ENCODE measurements around the gene SYCE3. TPM values are rescaled to one million over a fixed set of nuclear protein-coding genes. Genes with fewer than 3 reads are reported as not detected.

SYCE3 gene
- polyA plus RNA-seq, 4 donors = 0.42 TPM; not detected in 3

DNA sequence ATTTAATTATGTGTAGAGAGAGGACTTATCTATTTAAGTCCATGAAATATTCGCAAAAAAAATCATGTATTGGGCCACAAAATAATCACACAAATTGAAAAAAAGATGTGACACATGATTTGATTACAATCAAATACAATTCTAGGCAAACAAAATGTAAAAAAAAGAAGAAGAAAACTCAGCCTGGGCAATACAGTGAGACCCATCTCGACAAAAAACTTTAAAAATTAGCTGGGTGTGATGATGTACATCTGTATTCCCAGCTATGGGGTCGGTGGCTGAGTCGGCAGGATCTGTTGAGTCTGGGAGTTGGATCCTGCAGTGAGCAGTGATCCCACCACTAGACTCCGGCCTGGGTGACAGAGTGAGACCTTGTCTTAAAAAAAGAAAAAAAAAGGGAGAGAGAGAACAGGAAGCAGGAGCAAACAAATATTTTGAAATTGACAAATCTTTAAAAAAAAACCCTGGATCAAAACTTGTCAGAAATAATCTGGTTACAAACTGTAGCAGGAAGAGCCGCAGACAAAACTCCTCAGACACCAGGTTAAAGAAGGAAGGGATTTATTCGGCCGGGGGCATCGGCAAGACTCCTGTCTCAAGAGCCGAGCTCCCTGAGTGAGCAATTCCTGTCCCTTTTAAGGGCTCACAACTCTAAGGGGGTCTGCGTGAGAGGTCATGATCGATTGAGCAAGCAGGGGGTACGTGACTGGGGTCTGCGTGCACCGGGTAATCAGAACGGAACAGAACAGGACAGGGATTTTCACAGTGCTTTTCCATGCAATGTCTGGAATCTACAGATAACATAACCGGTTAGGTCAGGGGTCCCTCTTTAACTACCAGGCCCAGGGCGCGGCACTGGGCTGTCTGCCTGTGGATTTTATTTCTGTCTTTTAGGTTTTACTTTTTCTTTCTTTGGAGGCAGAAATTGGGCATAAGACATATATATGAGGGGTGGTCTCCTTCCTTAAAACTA lies 29.6 kb downstream of the SYCE3 start:
- DNase-seq (ENCODE audit: low read depth in 4 of 4, low spot score in 3 of 4) = no peak

DNA sequence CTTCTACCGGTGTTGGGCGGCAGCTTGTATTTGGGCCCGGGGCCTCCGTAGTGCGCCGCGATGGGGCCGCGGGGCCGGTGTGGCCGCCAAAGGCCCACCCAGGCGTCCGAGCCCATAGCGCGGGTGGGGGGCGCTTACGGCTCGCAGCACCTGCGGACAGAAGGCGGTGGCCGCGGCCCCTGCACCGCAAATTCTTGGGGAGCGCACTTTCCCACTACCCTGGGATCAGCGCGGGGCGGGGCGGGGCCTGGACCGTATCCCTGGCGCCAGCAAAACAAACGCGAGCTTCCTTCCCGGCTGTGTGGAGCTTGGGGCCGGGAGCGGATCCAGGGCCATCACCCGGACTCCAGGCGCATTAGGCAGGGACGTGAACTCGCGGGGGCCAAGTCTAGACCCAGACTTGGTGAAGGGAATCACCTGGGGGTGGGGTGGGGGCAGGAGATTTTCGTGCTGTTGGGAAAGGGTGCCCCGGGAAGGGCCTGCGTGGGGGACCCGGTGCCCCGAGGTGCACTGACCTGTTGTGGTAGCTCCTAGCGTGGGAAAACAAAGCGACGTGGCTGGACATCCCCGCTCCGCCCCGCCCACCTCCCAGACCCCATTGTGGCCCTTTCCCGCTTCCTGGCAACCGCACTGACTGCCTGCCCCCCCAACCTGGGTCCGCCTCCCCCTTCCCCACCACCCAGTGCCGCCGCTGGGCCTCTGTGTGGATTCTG lies 30.6 kb downstream of the SYCE3 start:
- DNase-seq (ENCODE audit: low read depth in 4 of 4, low spot score in 3 of 4) = no peak

GRCh38 chr22:50531546-50531961 lies 31.2 kb downstream of the SYCE3 start:
- no peak for DNase-seq (ENCODE audit: low read depth in 4 of 4, low spot score in 3 of 4)

DNA sequence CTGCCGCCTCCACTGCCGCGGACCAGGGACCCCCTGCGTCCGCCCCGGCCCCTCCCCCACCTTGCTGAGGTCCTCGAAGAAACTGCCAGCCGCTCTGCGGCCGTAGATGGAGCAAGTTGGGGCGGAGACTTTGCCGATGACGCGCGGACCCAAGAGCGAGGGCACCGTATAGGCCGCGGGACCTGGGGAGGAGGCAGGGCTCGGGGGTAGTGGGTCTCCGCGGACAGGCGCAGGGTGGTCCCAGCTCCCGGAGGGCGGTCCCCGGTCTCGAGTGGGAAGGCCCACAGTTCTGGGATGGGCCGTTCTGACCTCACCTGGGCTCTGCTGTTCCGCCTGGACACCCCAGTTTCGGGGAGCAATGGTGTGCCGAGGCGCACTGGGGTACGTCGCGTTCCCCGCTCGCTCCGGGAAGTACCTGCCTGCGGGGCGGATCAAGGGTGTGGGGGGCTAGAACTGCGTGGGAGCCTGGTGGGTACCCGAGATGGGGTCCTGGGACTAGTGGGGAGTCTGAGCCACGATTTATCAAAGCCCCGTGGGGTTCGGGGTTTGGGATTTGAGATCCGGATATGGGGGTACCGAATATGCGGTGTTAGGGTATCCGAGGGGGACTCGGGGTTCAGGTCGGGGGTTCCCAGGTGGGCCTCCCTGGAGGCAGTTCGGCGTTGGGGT lies 31.7 kb downstream of the SYCE3 start:
- DNase-seq (ENCODE audit: low read depth in 4 of 4, low spot score in 3 of 4) = no peak

GRCh38 chr22:50530580-50530876 lies 32.2 kb downstream of the SYCE3 start:
- DNase-seq (ENCODE audit: low read depth in 4 of 4, low spot score in 3 of 4) = no peak

GRCh38 chr22:50529897-50530579 lies 32.7 kb downstream of the SYCE3 start, which contains the start of gene TYMP:
TYMP (minus strand) TSS chr22:50530012; CDS start chr22:50529709, 303 bp downstream.
- no peak for DNase-seq (ENCODE audit: low read depth in 4 of 4, low spot score in 3 of 4)

DNA sequence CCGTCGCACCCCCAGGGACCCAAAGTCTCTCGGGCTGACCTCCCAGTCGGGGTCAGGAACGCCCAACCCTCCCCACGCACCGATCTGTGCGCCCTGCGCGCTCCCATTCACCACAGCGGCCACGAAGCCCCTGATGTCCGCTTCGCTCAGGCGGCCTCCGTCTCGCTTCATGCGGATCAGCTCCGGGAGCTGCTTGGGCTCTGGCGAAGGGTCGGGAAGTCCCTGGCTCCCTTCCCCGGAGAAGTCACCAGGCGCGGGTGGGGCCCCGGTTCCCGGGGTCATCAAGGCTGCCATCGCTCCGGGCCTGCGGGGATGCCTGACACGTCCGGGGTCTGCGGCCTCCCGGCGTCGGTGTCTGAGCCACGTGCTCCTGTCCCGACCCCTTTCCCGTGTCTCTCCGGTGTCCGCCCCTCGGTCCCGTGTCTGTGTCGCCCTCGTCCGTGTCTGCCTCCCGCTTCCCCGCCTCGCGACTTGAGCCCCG lies 33.3 kb downstream of the SYCE3 start:
- DNase-seq (ENCODE audit: low read depth in 4 of 4, low spot score in 3 of 4) = no peak

- DNase-seq (ENCODE audit: low read depth in 4 of 4, low spot score in 3 of 4) = no peak
Observed at GRCh38 chr22:50528682-50529415, 33.9 kb downstream of the SYCE3 start.

DNA sequence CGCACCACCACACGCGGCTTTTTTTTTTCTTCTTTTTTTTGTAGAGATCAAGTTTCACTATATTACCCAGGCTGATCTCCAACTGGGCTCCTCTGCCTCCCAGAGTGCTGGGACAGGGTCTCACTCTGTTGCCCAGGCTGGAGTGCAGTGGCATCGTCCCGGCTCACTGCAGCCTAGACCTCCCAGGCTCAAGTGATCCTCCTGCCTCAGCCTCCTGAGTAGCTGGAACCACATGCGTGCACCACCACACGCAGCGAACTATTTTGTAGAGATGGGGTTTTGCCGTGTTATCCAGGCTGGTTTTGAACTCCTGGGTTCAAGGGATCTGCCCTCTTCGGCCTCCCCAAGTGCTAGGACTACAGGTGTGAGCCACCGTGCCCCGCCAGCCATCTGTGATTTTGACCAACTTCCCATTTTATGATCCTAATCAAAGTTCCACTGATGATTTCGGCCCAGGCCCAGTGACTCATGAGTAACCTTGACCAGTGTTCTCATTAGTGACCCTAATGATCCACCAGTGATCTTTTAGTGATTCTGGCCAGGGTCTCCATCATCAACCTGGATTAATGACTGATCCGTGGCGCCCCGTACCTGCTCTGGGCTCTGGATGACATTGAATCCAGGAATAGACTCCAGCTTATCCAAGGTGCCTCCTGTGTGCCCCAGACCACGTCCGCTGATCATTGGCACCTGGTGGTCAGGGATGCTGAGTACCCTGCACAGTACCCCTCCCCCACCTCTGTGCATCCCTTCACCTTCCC lies 34.6 kb downstream of the SYCE3 start:
- no peak for DNase-seq (ENCODE audit: low read depth in 4 of 4, low spot score in 3 of 4)

GRCh38 chr22:50526834-50527801 lies 35.6 kb downstream of the SYCE3 start:
- no peak for DNase-seq (ENCODE audit: low read depth in 4 of 4, low spot score in 3 of 4)

DNA sequence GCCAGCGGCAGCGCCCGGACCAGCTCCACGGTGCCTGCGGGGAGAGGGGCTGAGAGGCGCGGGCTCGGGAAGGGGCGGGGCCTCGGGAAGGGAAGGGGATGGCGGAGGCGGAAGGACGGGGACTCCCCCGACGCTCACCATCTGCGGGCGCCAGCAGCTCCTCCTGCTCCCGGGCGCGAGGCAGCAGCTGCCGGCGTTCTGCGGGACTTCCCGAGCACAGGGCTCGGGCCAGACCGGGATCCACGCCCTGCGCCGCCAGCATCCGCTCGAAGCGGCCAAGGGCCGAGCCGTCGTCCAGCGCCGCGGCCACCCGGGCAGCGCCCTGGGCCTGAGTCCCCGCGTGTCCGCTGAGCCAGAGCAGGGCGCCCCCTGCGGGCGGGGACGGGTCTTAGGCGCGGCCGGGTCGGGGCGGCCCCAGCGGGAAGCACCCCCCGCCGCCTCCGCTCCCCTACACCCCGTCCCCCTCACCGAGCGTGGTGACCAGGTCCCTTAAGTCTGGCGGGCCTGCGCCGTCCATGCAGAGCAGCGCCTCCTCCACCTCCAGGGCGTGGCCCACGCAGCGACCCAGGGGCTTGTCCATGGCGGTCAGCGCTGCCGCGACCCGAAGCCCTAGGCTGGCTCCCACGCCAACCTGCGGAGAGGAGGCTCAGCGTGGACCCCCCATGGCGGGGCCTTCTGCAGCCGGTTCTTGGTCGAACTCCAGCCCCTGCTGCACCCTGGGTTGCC lies 36.4 kb downstream of the SYCE3 start:
- DNase-seq (ENCODE audit: low read depth in 4 of 4, low spot score in 3 of 4) = peak in 1 of 4 donors; percentile 45

DNA sequence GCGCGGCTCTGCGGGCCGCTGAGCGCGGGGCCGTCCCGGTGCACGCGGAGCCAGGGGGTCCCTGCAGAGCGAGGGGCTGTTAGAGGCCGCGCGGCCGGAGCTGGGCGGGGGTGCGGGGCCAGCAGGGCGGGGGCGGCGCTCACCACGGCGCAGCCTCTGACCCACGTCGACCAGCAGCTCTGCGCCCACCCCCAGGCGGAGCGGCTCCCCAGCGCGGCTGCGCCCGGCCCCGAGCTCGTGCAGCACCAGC lies 36.9 kb downstream of the SYCE3 start:
- DNase-seq (ENCODE audit: low read depth in 4 of 4, low spot score in 3 of 4) = no peak

DNA sequence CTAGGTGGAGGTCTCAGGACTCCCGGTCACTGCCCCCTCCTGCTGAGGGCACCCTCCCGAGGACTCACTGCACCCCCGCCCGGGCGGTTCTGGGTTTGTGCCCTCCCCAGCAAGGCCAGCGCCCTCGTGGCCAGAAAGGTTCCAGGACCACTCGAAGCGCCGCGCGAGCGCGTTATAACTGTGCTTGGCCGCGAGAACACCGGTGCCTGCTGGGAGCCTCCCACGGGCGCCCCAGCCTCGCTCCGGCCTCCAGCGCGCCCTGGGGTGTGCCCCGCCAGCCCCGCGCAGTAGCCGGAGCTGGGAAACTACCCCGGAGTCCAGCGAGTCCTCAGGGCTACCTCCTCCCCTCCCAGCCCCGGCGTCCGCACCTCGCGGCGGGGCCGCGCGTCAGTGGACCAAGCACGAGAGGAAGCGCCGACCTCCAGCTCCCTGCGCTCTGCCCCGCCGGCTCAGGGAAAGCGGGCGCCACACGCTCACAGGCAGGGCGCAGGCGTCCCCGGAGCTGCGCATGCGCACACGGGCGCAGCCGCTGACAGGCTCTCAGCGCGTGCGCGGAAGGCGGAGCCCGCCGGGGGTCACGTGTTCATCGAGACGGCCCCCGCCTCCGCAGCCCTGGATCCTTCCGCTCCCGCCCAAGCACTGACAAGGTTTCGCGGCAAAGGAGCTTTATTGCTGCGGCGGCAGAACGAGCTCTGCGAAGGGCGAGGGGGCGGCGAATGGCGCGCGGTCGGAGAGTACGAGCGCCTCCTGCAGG lies 37.4 kb downstream of the SYCE3 start, which contains the start of gene SCO2:
SCO2 (minus strand) TSS at position 495 of the 754 bp plus-strand sequence. CDS start 1,187 bp downstream, outside the sequence.
- peak; percentile 92 to 95 (median 92) for DNase-seq (ENCODE audit: low read depth in 4 of 4, low spot score in 3 of 4)

DNA sequence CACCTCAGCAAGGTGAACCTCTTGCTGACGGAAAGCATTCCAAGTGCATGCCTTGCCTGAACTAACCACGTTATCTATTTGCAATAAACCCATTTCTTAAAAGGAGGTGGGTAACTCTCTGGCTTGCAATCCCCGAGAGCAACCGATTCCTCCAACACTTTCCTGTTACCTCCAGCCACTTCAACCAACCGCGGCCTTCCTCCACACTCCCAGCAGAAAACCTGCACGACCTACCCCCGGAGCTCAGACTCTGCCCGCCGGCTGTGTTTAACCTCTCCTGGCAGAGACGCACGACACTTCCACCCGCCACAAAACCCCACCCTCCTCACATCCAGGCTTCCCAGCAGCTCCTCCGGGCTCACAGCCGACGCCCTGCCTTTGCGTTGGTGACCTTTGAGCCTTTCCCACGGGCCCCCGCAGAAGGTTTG lies 38.0 kb downstream of the SYCE3 start:
- no peak for DNase-seq (ENCODE audit: low read depth in 4 of 4, low spot score in 3 of 4)

DNA sequence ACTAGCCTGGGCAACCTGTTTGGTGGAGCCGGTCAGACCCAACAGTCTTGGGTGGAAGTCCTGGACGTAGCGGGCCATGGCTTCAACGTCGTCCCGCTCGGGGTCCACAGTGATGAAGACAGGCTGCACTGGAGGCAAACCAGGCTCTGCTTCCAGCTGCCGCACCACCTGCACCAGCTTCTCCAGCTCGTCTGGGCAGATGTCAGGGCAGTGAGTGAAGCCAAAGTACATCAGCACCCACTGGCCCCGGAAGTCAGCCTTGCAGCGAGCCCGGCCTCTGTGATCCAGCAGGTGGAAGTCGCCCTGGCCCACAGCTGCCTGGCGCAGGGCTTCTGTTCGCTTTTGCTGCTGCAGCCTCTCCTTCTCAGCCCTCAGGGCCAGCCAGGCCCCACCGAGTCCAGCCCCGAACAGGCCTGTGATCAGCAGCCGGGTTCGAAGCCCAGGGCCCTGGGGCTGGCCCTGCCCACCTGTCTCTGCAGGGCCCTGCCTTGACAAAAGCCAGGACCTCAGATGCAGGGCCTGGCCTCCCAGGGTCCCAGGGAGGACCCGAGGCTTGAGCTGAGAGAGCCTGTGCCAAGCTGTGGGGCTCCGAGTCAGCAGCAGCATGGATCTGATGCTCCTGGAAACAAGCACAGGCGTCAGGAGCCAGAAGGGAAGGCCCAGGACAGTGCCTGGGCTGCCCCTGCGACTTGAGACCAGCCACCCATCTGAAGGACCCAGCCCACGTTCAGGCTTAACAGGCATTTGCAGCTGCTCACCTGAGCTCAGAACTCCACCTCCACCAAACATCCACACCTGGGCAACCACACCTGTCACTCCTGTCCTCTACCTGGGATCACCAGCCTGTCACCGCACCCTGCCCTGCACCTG lies 38.7 kb downstream of the SYCE3 start:
- DNase-seq (ENCODE audit: low read depth in 4 of 4, low spot score in 3 of 4) = no peak

DNA sequence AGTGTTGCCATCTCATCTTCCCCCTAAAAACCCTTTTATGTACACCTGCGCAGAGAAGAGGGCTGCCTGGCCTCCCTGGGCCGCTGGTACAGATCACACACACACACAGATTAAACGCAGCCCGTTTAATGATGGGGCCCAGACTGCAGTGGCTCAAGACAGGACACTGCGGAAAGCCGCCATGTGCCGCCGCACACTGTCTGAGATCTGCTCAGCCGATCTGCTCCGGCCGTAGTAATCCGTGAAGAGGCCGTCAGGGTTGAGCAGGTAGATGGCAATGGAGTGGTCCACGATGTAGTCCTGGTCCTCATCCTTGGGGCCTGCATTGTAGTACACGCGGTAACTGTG lies 39.3 kb downstream of the SYCE3 start:
- DNase-seq (ENCODE audit: low read depth in 4 of 4, low spot score in 3 of 4) = no peak

Measured in left renal pelvis (tissue), 4 donors.